ENCODE measurements around the gene KLHL30.
A peak's percentile ranks its signal among the peaks of the same experiment; 100 is the strongest.

Gene KLHL30

GRCh38 chr2:238138331-238139195, at the start of gene KLHL30:
TSS of gene KLHL30 (plus strand) at chr2:238138668. CDS start at chr2:238140755, 2,087 bp downstream.
- no peak for DNase-seq (ENCODE audit: low spot score)

- DNase-seq (ENCODE audit: low spot score) = no peak
These were observed 47.6 kb upstream of the KLHL30 start for GRCh38 chr2:238090887-238091286.

GRCh38 chr2:238091436-238092060, 46.9 kb upstream of the KLHL30 start:
- DNase-seq (ENCODE audit: low spot score) = no peak

GRCh38 chr2:238092486-238093035, 45.9 kb upstream of the KLHL30 start:
- no peak for DNase-seq (ENCODE audit: low spot score)

GRCh38 chr2:238093181-238094140, 45.0 kb upstream of the KLHL30 start:
- no peak for DNase-seq (ENCODE audit: low spot score)

GRCh38 chr2:238094438-238095022, 43.9 kb upstream of the KLHL30 start:
- no peak for DNase-seq (ENCODE audit: low spot score)

- DNase-seq (ENCODE audit: low spot score) = no peak
These were observed 43.3 kb upstream of the KLHL30 start for GRCh38 chr2:238095143-238095542.

- no peak for DNase-seq (ENCODE audit: low spot score)
These were observed 42.0 kb upstream of the KLHL30 start for GRCh38 chr2:238096311-238097011.

GRCh38 chr2:238097201-238097987, 41.1 kb upstream of the KLHL30 start:
- no peak for DNase-seq (ENCODE audit: low spot score)

- peak; percentile 69 for DNase-seq (ENCODE audit: low spot score)
These were observed 40.2 kb upstream of the KLHL30 start for GRCh38 chr2:238097988-238098871.

GRCh38 chr2:238098901-238099713, 39.4 kb upstream of the KLHL30 start:
- DNase-seq (ENCODE audit: low spot score) = no peak

- no peak for DNase-seq (ENCODE audit: low spot score)
These were observed 38.8 kb upstream of the KLHL30 start for GRCh38 chr2:238099714-238100048.

- DNase-seq (ENCODE audit: low spot score) = no peak
These were observed 38.2 kb upstream of the KLHL30 start, which contains the start of gene ESPNL for GRCh38 chr2:238100049-238100820. TSS of gene ESPNL (plus strand) at chr2:238100340. CDS start at chr2:238100420, 80 bp downstream.

- DNase-seq (ENCODE audit: low spot score) = no peak
These were observed 37.4 kb upstream of the KLHL30 start for GRCh38 chr2:238100821-238101771.

- DNase-seq (ENCODE audit: low spot score) = no peak
These were observed 36.3 kb upstream of the KLHL30 start for GRCh38 chr2:238101891-238102841.
